ENCODE results near the gene CLCN4.
A peak's percentile ranks its signal among the peaks of the same experiment; 100 is the strongest.

CLCN4 gene

DNA sequence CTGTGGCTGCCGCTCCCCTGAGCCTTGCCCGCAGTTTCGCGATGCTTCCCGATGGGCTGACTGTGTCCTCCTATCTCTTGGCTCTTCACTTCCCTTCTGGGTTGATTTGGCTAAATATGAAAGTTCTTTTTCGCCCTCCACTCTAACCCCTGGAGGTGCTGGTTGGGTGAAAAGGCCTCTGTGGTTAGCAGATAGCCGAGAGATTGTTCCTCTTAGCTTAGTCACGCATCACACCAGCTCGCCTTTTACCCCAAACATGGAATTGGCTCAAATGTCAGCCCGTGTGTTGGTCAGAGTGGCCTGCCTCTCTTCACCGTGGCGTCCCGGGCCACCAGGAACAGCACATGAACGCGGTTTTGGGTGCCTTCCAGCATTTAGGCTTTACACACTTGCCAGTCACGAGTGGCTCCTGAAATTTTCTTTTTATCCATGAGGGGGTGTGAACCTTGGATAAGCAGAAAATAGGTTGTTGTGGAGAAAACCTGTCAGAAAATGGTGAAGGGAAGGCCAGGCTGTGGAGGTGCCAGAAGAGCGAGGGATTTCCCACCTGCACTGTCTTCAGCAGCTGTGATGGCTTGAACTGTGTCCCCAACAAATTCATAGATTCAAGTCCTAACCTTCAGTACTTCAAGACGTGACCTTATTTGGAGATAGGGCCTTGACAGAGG is 8.9 kb downstream of the CLCN4 start:
- TF ChIP-seq, protein P1, sequence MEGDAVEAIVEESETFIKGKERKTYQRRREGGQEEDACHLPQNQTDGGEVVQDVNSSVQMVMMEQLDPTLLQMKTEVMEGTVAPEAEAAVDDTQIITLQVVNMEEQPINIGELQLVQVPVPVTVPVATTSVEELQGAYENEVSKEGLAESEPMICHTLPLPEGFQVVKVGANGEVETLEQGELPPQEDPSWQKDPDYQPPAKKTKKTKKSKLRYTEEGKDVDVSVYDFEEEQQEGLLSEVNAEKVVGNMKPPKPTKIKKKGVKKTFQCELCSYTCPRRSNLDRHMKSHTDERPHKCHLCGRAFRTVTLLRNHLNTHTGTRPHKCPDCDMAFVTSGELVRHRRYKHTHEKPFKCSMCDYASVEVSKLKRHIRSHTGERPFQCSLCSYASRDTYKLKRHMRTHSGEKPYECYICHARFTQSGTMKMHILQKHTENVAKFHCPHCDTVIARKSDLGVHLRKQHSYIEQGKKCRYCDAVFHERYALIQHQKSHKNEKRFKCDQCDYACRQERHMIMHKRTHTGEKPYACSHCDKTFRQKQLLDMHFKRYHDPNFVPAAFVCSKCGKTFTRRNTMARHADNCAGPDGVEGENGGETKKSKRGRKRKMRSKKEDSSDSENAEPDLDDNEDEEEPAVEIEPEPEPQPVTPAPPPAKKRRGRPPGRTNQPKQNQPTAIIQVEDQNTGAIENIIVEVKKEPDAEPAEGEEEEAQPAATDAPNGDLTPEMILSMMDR (conservative IDR thresholded peaks at IDR 0.05; ENCODE audit: low read depth, low read length): no peak
- Histone ChIP-seq H3K9ac (no peak overlapping the region), H3K79me2 (ENCODE audit: insufficient read depth, low read depth) (no peaks in the 10 kb centered on the region), H3K27me3 (ENCODE audit: insufficient read depth, low read depth) (no peaks in the 10 kb centered on the region), H3K4me1 (ENCODE audit: low read depth, poor library complexity, severe bottlenecking) (peaks cover 31% of the 10 kb centered on the region), H2AFZ (ENCODE audit: low read depth) (no peak overlapping the region), H3K27ac (no peak overlapping the region), H3K36me3 (ENCODE audit: insufficient read depth) (no peaks in the 10 kb centered on the region), H3K4me3 (IDR thresholded peaks at IDR 0.05; ENCODE audit: insufficient read depth, low read depth, low read length) (no peak overlapping the region), H4K20me1 (ENCODE audit: insufficient read depth) (no peaks in the 10 kb centered on the region), H3K4me2 (no peak overlapping the region)

DNA sequence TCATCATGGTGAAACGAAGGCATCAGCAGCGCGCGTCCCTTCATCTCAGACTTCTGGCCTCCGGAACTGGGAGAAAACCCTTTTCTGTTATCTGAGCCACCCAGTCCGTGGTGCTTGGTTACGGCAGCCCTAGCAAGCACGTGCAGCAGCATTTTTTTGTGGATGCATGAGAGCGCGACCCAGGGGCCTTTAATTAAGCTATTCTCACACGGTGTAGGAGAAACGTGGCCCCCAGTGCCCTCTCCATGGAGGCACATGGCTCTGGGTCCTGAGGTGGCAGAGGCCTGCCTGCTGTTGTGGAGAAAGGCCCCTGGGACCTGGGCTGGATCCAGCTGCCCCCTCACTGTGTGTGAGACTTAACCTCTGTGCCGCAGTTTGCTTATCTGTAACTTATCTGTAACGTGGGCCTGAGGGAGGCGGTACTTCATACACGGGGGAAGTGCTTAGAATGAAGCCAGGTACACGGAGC is 9.5 kb downstream of the CLCN4 start:
- Histone ChIP-seq H3K36me3 (ENCODE audit: insufficient read depth) (no peaks in the 10 kb centered on the region), H4K20me1 (ENCODE audit: insufficient read depth) (no peaks in the 10 kb centered on the region), H3K4me1 (ENCODE audit: low read depth, poor library complexity, severe bottlenecking) (peaks cover 31% of the 10 kb centered on the region), H3K4me2 (no peak overlapping the region), H3K9ac (no peak overlapping the region), H2AFZ (ENCODE audit: low read depth) (no peak overlapping the region), H3K27ac (no peak overlapping the region), H3K79me2 (ENCODE audit: insufficient read depth, low read depth) (no peaks in the 10 kb centered on the region), H3K27me3 (ENCODE audit: insufficient read depth, low read depth) (no peaks in the 10 kb centered on the region), H3K4me3 (IDR thresholded peaks at IDR 0.05; ENCODE audit: insufficient read depth, low read depth, low read length) (no peak overlapping the region)
- TF ChIP-seq, protein P1 (conservative IDR thresholded peaks at IDR 0.05; ENCODE audit: low read depth, low read length): no peak

DNA sequence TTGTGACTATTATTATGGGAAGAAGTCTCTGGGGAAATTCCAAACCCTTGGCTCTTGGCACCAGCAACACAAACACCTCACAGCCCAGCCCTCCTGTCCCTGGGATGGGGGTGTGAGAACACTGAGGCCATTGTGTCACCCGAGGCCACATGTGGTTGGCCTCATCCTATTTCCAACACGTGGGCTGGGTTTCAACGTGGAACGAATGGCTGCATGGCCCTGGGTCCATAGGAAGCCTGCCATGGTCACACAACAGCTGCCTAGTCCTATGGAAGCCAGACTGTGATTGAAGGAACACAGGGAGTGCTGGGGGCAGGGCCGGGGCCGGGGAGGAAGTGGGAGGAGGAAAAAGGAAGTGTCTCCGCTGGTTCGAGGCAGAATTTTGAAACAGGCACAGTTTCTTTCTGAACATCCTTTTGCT is 10.0 kb downstream of the CLCN4 start:
- H2AFZ ChIP-seq (ENCODE audit: low read depth): no peak overlapping the region
- H3K4me2 ChIP-seq: no peak overlapping the region
- no peaks in the 10 kb centered on the region for H3K79me2 ChIP-seq (ENCODE audit: insufficient read depth, low read depth)
- H3K4me1 ChIP-seq (ENCODE audit: low read depth, poor library complexity, severe bottlenecking): peaks cover 31% of the 10 kb centered on the region
- no peak overlapping the region for H3K27ac ChIP-seq
- no peak overlapping the region for H3K4me3 ChIP-seq (IDR thresholded peaks at IDR 0.05; ENCODE audit: insufficient read depth, low read depth, low read length)
- H3K36me3 ChIP-seq (ENCODE audit: insufficient read depth): no peaks in the 10 kb centered on the region
- TF ChIP-seq, protein P1 (conservative IDR thresholded peaks at IDR 0.05; ENCODE audit: low read depth, low read length): no peak
- H4K20me1 ChIP-seq (ENCODE audit: insufficient read depth): no peaks in the 10 kb centered on the region
- H3K9ac ChIP-seq: no peak overlapping the region
- H3K27me3 ChIP-seq (ENCODE audit: insufficient read depth, low read depth): no peaks in the 10 kb centered on the region

DNA sequence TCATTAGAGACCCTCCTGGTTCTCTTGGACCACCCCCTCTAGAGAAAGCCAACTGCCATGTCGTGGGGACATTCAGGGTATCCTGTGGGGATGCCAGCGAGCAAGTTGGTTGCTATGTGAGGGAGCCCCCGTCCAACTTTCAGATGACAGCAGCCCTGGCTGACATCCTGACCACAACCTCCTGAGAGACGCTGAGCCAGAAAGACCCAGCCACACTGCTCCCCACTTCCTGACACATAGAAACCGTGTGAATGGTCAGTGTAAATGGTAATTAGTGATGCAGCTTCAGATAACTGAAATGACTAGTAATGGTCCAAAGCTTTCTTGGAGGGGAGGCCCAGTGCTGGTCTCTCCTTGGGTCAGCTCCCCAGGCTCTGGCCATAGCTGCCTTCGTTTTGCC is 10.8 kb downstream of the CLCN4 start:
- Histone ChIP-seq H2AFZ (ENCODE audit: low read depth) (no peak overlapping the region), H3K27me3 (ENCODE audit: insufficient read depth, low read depth) (no peaks in the 10 kb centered on the region), H3K27ac (no peak overlapping the region), H3K79me2 (ENCODE audit: insufficient read depth, low read depth) (no peaks in the 10 kb centered on the region), H3K9ac (no peak overlapping the region), H3K36me3 (ENCODE audit: insufficient read depth) (no peaks in the 10 kb centered on the region), H4K20me1 (ENCODE audit: insufficient read depth) (no peaks in the 10 kb centered on the region), H3K4me3 (IDR thresholded peaks at IDR 0.05; ENCODE audit: insufficient read depth, low read depth, low read length) (no peak overlapping the region), H3K4me1 (ENCODE audit: low read depth, poor library complexity, severe bottlenecking) (peaks cover 31% of the 10 kb centered on the region), H3K4me2 (peak overlapping the region; percentile 34)
- TF ChIP-seq, protein P1 (conservative IDR thresholded peaks at IDR 0.05; ENCODE audit: low read depth, low read length): no peak
